HG03565 (cell line): Measurements from ENCODE around the gene KMT2E.
A peak's percentile ranks its signal among the peaks of the same experiment; 100 is the strongest.

Experiments used
- ATAC-seq: cut with Tn5 transposase; IDR thresholded peaks from one replicate; pipeline ENCODE4 v1.9.1; 2021; ENCODE audit warnings: mild to moderate bottlenecking, moderate library complexity; ENCODE audit not compliant: unreplicated experiment

KMT2E gene

GRCh38 chr7:105122619-105123018 is 108.6 kb downstream of the KMT2E start:
- ATAC-seq = no peak

- no peak for ATAC-seq
These were observed 111.7 kb downstream of the KMT2E start for GRCh38 chr7:105125745-105126144.

GRCh38 chr7:105126436-105126975 is 112.5 kb downstream of the KMT2E start:
- ATAC-seq = no peak

- no peak for ATAC-seq
These were observed 113.2 kb downstream of the KMT2E start for GRCh38 chr7:105127179-105127578.

GRCh38 chr7:105130048-105130447 is 116.0 kb downstream of the KMT2E start:
- no peak for ATAC-seq

GRCh38 chr7:105130580-105130979 is 116.6 kb downstream of the KMT2E start:
- no peak for ATAC-seq

GRCh38 chr7:105131033-105131656 is 117.1 kb downstream of the KMT2E start:
- peak; percentile 61 for ATAC-seq

- ATAC-seq = no peak
These were observed 117.9 kb downstream of the KMT2E start for GRCh38 chr7:105131890-105132289.

- ATAC-seq = no peak
These were observed 118.3 kb downstream of the KMT2E start for GRCh38 chr7:105132335-105132734.

DNA sequence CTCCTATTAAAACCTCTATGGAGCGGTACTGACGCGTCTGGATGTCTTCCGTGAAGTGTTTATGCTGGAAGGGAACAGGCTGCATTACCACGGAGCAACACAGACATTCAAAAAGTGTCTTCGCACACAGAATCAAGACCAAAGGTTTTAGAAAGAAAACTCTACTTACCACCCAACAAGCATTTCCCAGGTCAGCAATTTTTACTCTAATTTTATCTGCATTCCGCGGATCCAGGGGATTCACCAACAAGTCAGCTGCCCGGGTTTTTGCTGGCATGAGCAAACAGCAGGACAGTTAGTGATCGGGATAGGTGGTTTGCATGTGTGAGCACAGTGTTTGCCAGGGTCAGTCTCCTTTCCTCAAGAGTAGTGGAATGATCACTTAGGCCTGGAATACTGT is 118.8 kb downstream of the KMT2E start:
- ATAC-seq = no peak

GRCh38 chr7:105133358-105133757 is 119.4 kb downstream of the KMT2E start:
- ATAC-seq = no peak

DNA sequence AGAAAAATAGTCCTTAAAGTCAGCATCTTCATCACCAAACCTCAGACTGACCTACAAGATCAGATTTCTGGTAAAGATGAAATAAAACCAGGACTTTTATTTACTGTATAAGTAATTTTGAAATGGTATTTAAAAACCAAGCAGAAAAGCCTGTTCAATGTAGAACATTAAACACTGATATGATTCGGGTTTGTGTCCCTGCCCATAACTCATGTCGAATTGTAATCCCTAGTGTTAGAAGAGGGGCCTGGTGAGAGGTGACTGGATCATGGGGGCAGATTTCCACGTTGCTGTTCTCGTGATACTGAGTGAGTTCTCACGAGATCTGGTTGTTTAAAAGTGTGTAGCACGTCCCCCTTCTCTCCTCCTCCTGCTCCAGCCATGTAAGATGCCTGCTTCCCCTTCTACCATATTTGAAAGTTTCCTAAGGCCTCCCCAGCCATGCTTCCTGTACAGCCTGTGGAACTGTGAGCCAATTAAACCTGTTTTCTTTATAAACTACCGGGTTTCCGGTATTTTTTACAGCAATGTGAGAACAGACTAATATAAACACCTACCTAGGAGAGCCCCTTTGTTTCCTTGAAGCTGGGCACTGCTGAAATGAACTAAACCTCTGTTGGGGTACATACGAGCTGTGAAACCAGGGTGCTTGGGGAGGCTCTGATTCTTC is 120.1 kb downstream of the KMT2E start:
- no peak for ATAC-seq

GRCh38 chr7:105136221-105136620 is 122.2 kb downstream of the KMT2E start:
- ATAC-seq = no peak

DNA sequence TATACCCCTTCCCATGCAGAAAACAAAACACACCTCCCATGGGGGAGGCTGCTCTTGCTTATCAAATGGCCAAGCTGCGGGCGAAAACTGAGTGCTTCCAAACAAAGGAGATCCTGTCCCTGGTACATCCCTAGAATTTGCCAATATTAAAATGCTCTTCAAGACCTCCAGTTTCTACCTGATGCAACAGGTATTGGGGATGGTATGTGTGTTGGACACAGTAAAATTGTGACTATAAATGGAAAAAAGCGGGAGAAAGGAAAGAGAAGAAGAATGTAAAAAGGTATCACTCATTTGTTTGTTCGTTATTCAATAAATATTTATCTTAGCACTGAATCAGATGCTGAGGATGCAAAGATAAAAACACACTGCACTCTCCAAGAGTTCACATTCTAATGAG is 123.9 kb downstream of the KMT2E start:
- no peak for ATAC-seq

DNA sequence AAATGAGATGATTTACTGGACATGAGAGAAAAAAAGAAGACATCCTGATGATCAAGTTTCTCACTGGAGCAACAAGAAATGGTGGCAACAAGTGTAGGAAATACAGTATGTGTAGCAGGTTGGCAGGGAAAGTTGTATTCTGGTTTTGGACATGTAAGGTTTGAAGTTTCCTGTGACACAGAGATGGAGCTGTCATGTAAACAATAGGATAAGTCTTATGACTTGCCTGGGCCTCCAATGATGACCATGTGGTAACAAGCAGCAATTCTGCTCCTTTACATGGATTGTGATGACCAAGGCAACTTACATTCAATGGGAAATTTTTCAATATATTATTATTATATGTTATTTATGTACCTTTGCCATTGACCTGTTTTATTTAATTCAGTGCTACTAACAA is 125.4 kb downstream of the KMT2E start:
- no peak for ATAC-seq

GRCh38 chr7:105141068-105141467 is 127.1 kb downstream of the KMT2E start:
- no peak for ATAC-seq

DNA sequence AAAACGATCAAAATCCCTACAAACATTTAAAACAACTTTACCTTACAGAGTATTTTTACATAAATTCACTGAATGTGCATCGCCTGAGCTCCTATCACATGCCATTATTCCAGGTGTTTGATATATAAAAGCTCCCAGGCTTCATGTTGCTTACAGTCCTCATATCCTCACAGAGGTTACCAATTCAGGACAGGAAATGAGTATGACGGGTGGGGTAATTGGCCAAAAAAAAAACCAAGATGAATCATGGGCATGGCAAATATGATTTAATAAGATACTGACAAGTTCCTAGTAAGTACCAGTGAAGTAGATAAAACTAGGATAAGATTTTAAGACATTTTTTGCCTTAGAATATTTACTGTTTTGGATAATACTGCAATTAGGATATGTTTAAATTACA is 135.8 kb downstream of the KMT2E start:
- ATAC-seq = no peak

- ATAC-seq = no peak
These were observed 137.1 kb downstream of the KMT2E start for GRCh38 chr7:105151152-105151551.

DNA sequence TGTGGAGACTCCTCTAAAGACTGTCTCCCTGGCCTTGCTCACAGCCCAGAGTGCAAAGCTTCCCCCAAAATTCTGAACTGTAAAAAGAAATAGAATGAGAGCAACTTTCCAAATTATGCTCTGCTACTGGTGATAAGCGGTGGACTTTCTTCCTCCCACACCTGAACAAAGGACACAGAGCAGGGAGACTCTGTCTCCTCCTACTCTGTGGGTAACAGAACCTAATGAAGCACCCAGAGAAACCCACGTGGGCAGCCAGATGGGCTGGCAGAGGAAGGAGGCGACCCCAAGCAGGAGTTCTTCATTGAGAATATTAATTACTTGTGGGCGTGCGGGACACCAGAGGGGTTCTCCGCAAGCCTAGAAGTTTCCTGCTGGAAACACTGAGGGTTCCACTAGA is 139.5 kb downstream of the KMT2E start:
- no peak for ATAC-seq

GRCh38 chr7:105154084-105154483 is 140.1 kb downstream of the KMT2E start:
- no peak for ATAC-seq

- no peak for ATAC-seq
These were observed 142.7 kb downstream of the KMT2E start for GRCh38 chr7:105156731-105157130.

GRCh38 chr7:105157278-105157677 is 143.3 kb downstream of the KMT2E start:
- ATAC-seq = no peak

DNA sequence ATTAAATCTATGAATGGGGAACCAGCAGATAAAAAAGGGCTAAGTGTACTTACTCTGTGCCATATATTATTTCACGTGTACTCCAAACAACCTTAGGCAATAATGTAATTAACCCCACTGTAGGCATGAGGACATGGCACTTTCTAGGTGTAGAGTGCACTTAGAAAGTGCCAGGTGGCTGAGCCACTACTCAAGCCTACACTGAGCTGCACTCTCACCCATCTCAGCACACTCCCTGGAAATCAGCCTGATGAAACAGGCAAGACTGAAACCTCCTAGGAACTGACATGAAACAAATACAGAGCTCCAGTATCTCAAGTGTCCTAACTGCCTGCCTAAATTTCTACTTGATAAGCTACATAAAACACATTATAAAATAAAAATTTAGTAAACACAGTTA is 147.4 kb downstream of the KMT2E start:
- ATAC-seq = no peak
